A549 (cell line): ENCODE data around the gene BMPER. TPM values are rescaled to one million over a fixed set of nuclear protein-coding genes. Genes with fewer than 3 reads are reported as not detected.

Experiments used
- ATAC-seq, 2 experiments: fragments of 200-7000 bp in 1 of 2; fragments of >200 bp in 1 of 2; cut with Nextera tagmentation in 1 of 2; cut with Tn5 transposase in 1 of 2; 3 replicates each; pipeline versions ENCODE4 v1.8.0 to v1.9.1; 2018 to 2020; ENCODE audit warnings: mild to moderate bottlenecking in 1 of 2, moderate library complexity in 1 of 2
- CTCF ChIA-PET: fragments of 300-600 bp; sonication (Branson Sonifier 250); formaldehyde crosslinking; extraction: SDS; loops from one replicate; lab custom pipeline; 2021; ENCODE audit warnings: antibody characterized with exemption, inconsistent platforms; lab: Yijun Ruan, JAX
- POLR2A ChIA-PET: fragments of 350-600 bp; formaldehyde crosslinking; extraction: SDS; loops from one replicate; lab custom pipeline; 2021; ENCODE audit warnings: antibody characterized with exemption, inconsistent platforms; lab: Yijun Ruan, JAX
- DNase-seq, 2 experiments: peaks; one replicate each; pipeline versions ENCODE4 v3.0.0 to v3.0.0-alpha.2; 2011 to 2016; ENCODE audit warnings: low read depth in 1 of 2, low spot score in 1 of 2
- FAIRE-seq: peaks from 2 replicates; lab custom pipeline; 2011; peaks lifted over from hg19 to GRCh38; lab: Jason Lieb, UNC
- H3K27ac ChIP-seq, 2 experiments: fragments of >200 bp; sonication (Bioruptor Twin); formaldehyde crosslinking; 3 replicates each; pipeline ENCODE4 v1.5.1; 2016 to 2017
- H3K4me1 ChIP-seq: fragments of >200 bp; sonication (Bioruptor Twin); formaldehyde crosslinking; 3 replicates; pipeline ENCODE4 v1.6.1; 2016
- H3K4me2 ChIP-seq: fragments of >200 bp; sonication (Bioruptor Twin); formaldehyde crosslinking; 3 replicates; pipeline ENCODE4 v1.6.1; 2016
- H3K4me3 ChIP-seq: fragments of >200 bp; sonication (Bioruptor Twin); formaldehyde crosslinking; 3 replicates; pipeline ENCODE4 v1.5.1; 2016
- H3K9me3 ChIP-seq: fragments of >200 bp; sonication (Bioruptor Twin); formaldehyde crosslinking; 3 replicates; pipeline ENCODE4 v1.6.1; 2016
- ATOH8 ChIP-seq: fragments of 250-450 bp; sonication (Bioruptor Pico); IDR thresholded peaks from 2 replicates; pipeline ENCODE4 v1.5.0; 2020; ENCODE audit warnings: low read depth, mild to moderate bottlenecking, moderate library complexity
- BCL3 ChIP-seq: fragments of >200 bp; sonication (Bioruptor Twin); formaldehyde crosslinking; IDR thresholded peaks from 3 replicates; pipeline ENCODE4 v1.6.1; 2016
- BHLHE40 ChIP-seq: IDR thresholded peaks from 2 replicates; pipeline ENCODE4 v1.6.1; 2012; ENCODE audit warnings: low read depth, low read length, inconsistent platforms
- CBX2 ChIP-seq: fragments of 200-600 bp; sonication (generic); IDR thresholded peaks from 2 replicates; pipeline ENCODE4 v1.6.1; 2016; ENCODE audit warnings: low read depth, mild to moderate bottlenecking, borderline replicate concordance
- CEBPB ChIP-seq, 2 experiments: fragments of >200 bp in 1 of 2; sonication (Bioruptor Twin) in 1 of 2; formaldehyde crosslinking in 1 of 2; IDR thresholded peaks; 2 replicates each; pipeline ENCODE4 v1.6.1; 2012 to 2016
- ESRRA ChIP-seq: fragments of 150-350 bp; IDR thresholded peaks from 2 replicates; pipeline ENCODE4 v1.6.1; 2014; ENCODE audit warnings: mild to moderate bottlenecking, low read length, borderline replicate concordance
- JUN ChIP-seq, 2 experiments: fragments of >200 bp; sonication (Bioruptor Twin); formaldehyde crosslinking; IDR thresholded peaks; 2 replicates in 1 of 2; 3 replicates in 1 of 2; pipeline ENCODE4 v1.6.1; 2016 to 2017
- MAX ChIP-seq: IDR thresholded peaks from 2 replicates; pipeline ENCODE4 v1.6.1; 2012
- MAZ ChIP-seq: fragments of 150-350 bp; IDR thresholded peaks from 2 replicates; pipeline ENCODE4 v1.6.1; 2014; ENCODE audit warnings: antibody characterized with exemption, low read depth, low read length, borderline replicate concordance
- MYC ChIP-seq: IDR thresholded peaks from 2 replicates; pipeline ENCODE4 v1.6.1; 2012; ENCODE audit warnings: mild to moderate bottlenecking, inconsistent platforms, low read length, improper control_type of control experiment, borderline replicate concordance
- NPAS2 ChIP-seq: fragments of 250-450 bp; sonication (Bioruptor Pico); IDR thresholded peaks from 2 replicates; pipeline ENCODE4 v1.8.0; 2022; ENCODE audit warnings: mild to moderate bottlenecking, moderate library complexity, borderline replicate concordance
- NR3C1 ChIP-seq: fragments of >200 bp; sonication (Bioruptor Twin); formaldehyde crosslinking; IDR thresholded peaks from 3 replicates; pipeline ENCODE4 v1.6.1; 2017
- POLR2AphosphoS2 ChIP-seq: conservative IDR thresholded peaks from 2 replicates; pipeline ENCODE4 v1.6.1; 2012; ENCODE audit warnings: low read length, improper control_type of control experiment, inconsistent platforms
- RAD21 ChIP-seq, 2 experiments: fragments of >200 bp in 1 of 2; sonication (Bioruptor Twin) in 1 of 2; formaldehyde crosslinking in 1 of 2; IDR thresholded peaks in 1 of 2; conservative IDR thresholded peaks in 1 of 2; 2 replicates in 1 of 2; 3 replicates in 1 of 2; pipeline ENCODE4 v1.6.1; 2012 to 2018; ENCODE audit warnings: inconsistent platforms in 1 of 2
- RCOR1 ChIP-seq: fragments of 150-350 bp; IDR thresholded peaks from 2 replicates; pipeline ENCODE4 v1.6.1; 2014; ENCODE audit warnings: antibody characterized with exemption, low read length, low read depth
- REST ChIP-seq: fragments of 200-600 bp; sonication (generic); IDR thresholded peaks from 2 replicates; pipeline ENCODE4 v1.6.1; 2016; ENCODE audit warnings: antibody characterized with exemption, mild to moderate bottlenecking, moderate library complexity
- RFX5 ChIP-seq: fragments of 450-650 bp; IDR thresholded peaks from 2 replicates; pipeline ENCODE4 v1.7.1; 2014; ENCODE audit warnings: antibody characterized with exemption, mild to moderate bottlenecking, moderate library complexity
- TP53 ChIP-seq: fragments of 250-450 bp; sonication (Bioruptor Pico); IDR thresholded peaks from 2 replicates; pipeline ENCODE4 v1.5.0; 2021; ENCODE audit warnings: mild to moderate bottlenecking, moderate library complexity
- ZFP36 ChIP-seq: fragments of 450-650 bp; IDR thresholded peaks from 2 replicates; pipeline ENCODE4 v1.6.1; 2014; ENCODE audit warnings: borderline replicate concordance; ENCODE audit not compliant: partially characterized antibody
- WGBS: methylation state at CpG from one replicate; pipeline ENCODE4 v1.1.6; 2017; ENCODE audit errors: missing lambda C conversion rate; 5-methylcytosine and 5-hydroxymethylcytosine counted together
- polyA plus RNA-seq, 4 experiments: library from polyadenylated mRNA; depleted of rRNA in 3 of 4; stranded (reverse); fragments of >200 nt; fragmentation: RNase III in 1 of 4; extraction: RNeasy Plus Mini Kit Qiagen cat#74134 plus additional on column Dnase treatment in 1 of 4; gene quantifications; 2 replicates in 3 of 4; 3 replicates in 1 of 4; pipeline ENCODE4 v1.2.3, GENCODE V29; 2011 to 2017
- TF ChIP-seq, protein P1 (sequence below): fragments of 250-450 bp; sonication (Bioruptor Pico); IDR thresholded peaks from 2 replicates; pipeline ENCODE4 v1.5.0; 2021; ENCODE audit warnings: mild to moderate bottlenecking, moderate library complexity, borderline replicate concordance

Gene BMPER
- polyA plus RNA-seq, 2 of the 4 experiments (the other 2 are of a cell fraction) = 5.0 to 5.8 TPM

DNA sequence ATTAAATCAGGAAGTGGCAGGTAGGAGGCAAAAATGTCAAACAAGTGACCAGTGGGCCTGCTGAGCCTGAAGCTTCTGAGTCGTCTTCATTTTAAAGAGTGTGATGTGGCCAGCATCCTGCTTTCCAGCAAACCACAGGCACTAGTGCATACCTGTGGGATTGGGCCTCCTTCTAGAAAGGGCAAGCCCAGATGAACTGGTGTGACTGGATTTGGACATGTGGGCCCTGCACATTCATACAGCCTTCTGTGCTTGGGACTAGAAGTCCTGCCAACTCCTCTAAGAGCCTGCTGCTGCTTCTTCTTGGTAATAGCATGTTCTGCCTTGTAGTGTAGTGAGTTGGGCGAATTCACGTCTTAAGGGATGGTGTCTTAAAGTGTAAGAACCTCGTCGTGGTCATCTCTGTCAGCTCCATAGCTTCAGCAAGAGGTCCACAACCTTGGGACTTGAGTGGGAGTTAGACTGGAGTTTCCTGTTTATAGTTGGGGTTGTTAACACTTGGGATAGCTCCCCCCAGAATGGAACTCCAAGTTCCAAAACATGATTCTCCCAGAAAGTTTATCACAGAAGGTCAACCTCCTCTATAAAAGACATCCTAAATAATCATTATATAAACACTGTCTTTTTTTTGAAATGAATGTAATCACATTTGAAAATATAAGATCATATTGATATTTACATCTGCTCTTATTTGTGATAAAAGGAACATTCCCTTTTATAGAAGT is 11.2 kb downstream of the BMPER start:
- ATAC-seq = no peak
- no peak overlapping the region for H3K4me3 ChIP-seq
- POLR2A ChIA-PET = no interaction called here
- 84% methylated on average over 5 of the region's 5 CpGs for WGBS
- CTCF ChIA-PET = interaction anchor here (0.5 to 2.4 kb wide), 4 partner anchors 9 to 245 kb away, joined by 3 to 12 read pairs (median 8); partner anchors contain the start of gene BMPER
- FAIRE-seq = no peak
- H3K4me2 ChIP-seq = no peak overlapping the region
- no peak for DNase-seq
- H3K4me1 ChIP-seq = no peaks in the 10 kb centered on the region
- H3K9me3 ChIP-seq = no peaks in the 10 kb centered on the region
- TF ChIP-seq ATOH8 (CRISPR knock-in tag) = no peak
- no peak for TF ChIP-seq CEBPB (IDR thresholded peaks at IDR 0.05)
- no peak for TF ChIP-seq JUN (IDR thresholded peaks at IDR 0.05)
- no peak for TF ChIP-seq MYC
- TF ChIP-seq RAD21 (conservative IDR thresholded peaks at IDR 0.05 in 1 of 2, IDR thresholded peaks at IDR 0.05 in 1 of 2) = no peak
- TF ChIP-seq POLR2AphosphoS2 = no peak
- no peak for TF ChIP-seq NPAS2 (CRISPR knock-in tag)
- TF ChIP-seq ZFP36 = no peak
- H3K27ac ChIP-seq = no peak overlapping the region

- H3K4me3 ChIP-seq = no peak overlapping the region
- 55% methylated on average over 3 of the region's 3 CpGs for WGBS
- POLR2A ChIA-PET = no interaction called here
- H3K4me1 ChIP-seq = no peaks in the 10 kb centered on the region
- no peak for TF ChIP-seq RFX5
- TF ChIP-seq, protein P1, sequence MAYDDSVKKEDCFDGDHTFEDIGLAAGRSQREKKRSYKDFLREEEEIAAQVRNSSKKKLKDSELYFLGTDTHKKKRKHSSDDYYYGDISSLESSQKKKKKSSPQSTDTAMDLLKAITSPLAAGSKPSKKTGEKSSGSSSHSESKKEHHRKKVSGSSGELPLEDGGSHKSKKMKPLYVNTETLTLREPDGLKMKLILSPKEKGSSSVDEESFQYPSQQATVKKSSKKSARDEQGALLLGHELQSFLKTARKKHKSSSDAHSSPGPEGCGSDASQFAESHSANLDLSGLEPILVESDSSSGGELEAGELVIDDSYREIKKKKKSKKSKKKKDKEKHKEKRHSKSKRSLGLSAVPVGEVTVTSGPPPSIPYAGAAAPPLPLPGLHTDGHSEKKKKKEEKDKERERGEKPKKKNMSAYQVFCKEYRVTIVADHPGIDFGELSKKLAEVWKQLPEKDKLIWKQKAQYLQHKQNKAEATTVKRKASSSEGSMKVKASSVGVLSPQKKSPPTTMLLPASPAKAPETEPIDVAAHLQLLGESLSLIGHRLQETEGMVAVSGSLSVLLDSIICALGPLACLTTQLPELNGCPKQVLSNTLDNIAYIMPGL (CRISPR knock-in tag) = no peak
- TF ChIP-seq NR3C1 = no peak
- no peak for TF ChIP-seq CBX2
- no peak for TF ChIP-seq MAZ
- no peak for TF ChIP-seq BCL3
- TF ChIP-seq BHLHE40 = no peak
- no peak for TF ChIP-seq TP53 (CRISPR knock-in tag)
- TF ChIP-seq REST = no peak
- TF ChIP-seq MYC = no peak
- no peak for TF ChIP-seq ESRRA
- no peak for TF ChIP-seq MAX
- no peak for TF ChIP-seq RCOR1
- TF ChIP-seq, all 56 proteins: peak for 0
- Histone ChIP-seq H3K4me2 (no peak overlapping the region), H3K27ac (no peak overlapping the region), H3K9me3 (no peaks in the 10 kb centered on the region)
- FAIRE-seq = no peak
- DNase-seq = no peak
- ATAC-seq = no peak
- CTCF ChIA-PET = no interaction called here
These were observed 12.3 kb downstream of the BMPER start for GRCh38 chr7:33917661-33918060.
